NCI-H146 treated with DMSO at 0.1 percent for 48 hours (cell line): ENCODE measurements around the gene PRPF18.

Source experiments
- DNase-seq: peaks from one replicate; lab custom pipeline; 2025; ENCODE audit not compliant: unreplicated experiment; lab: John Stamatoyannopoulos, UW

The PRPF18 gene

GRCh38 chr10:13637303-13637856 is 50.6 kb downstream of the PRPF18 start:
- DNase-seq, result peak; percentile 32

GRCh38 chr10:13637894-13638293 is 51.1 kb downstream of the PRPF18 start:
- no peak for DNase-seq

GRCh38 chr10:13642293-13642692 is 55.5 kb downstream of the PRPF18 start:
- no peak for DNase-seq

- DNase-seq, result no peak
Measured at GRCh38 chr10:13643016-13643415, 56.3 kb downstream of the PRPF18 start.

GRCh38 chr10:13644866-13645265 is 58.1 kb downstream of the PRPF18 start:
- no peak for DNase-seq

- no peak for DNase-seq
Measured at GRCh38 chr10:13648425-13648824, 61.7 kb downstream of the PRPF18 start.

- DNase-seq, result no peak
Measured at GRCh38 chr10:13649844-13650520, 63.2 kb downstream of the PRPF18 start.

GRCh38 chr10:13650961-13651360 is 64.2 kb downstream of the PRPF18 start:
- no peak for DNase-seq

GRCh38 chr10:13651969-13652720 is 65.4 kb downstream of the PRPF18 start:
- DNase-seq, result no peak

- DNase-seq, result no peak
Measured at GRCh38 chr10:13652860-13653259, 66.1 kb downstream of the PRPF18 start.

- DNase-seq, result no peak
Measured at GRCh38 chr10:13654118-13654830, 67.5 kb downstream of the PRPF18 start.

- no peak for DNase-seq
Measured at GRCh38 chr10:13654846-13655245, 68.1 kb downstream of the PRPF18 start.

- no peak for DNase-seq
Measured at GRCh38 chr10:13656337-13657100, 69.8 kb downstream of the PRPF18 start.

- no peak for DNase-seq
Measured at GRCh38 chr10:13657101-13657680, 70.4 kb downstream of the PRPF18 start.

- DNase-seq, result no peak
Measured at GRCh38 chr10:13658264-13658663, 71.5 kb downstream of the PRPF18 start.

GRCh38 chr10:13658871-13659685 is 72.3 kb downstream of the PRPF18 start:
- DNase-seq, result no peak

GRCh38 chr10:13659887-13660550 is 73.3 kb downstream of the PRPF18 start:
- peak; percentile 30 for DNase-seq

- no peak for DNase-seq
Measured at GRCh38 chr10:13660551-13660920, 73.8 kb downstream of the PRPF18 start.

- DNase-seq, result no peak
Measured at GRCh38 chr10:13661256-13661655, 74.5 kb downstream of the PRPF18 start.
